ENCODE results near the gene DNAH14.

GRCh38 chr1:224922404-224923164 is 6.9 kb upstream of the DNAH14 start:
- TF ChIP-seq CTCF (IDR thresholded peaks at IDR 0.05) (peak; percentile 65 to 79 (median 77)), EP300 (IDR thresholded peaks at IDR 0.05; ENCODE audit: low read depth) (no peak), POLR2A (IDR thresholded peaks at IDR 0.05) (no peak)
